Measurements from ENCODE around the gene HS2ST1.

- TF ChIP-seq CTCF (IDR thresholded peaks at IDR 0.05) (no peak), POLR2A (IDR thresholded peaks at IDR 0.05) (no peak)
These were observed 46.0 kb upstream of the HS2ST1 start for GRCh38 chr1:86868477-86868876.
